Measurements from ENCODE around the gene C10orf90. TPM values are rescaled to one million over a fixed set of nuclear protein-coding genes. Genes with fewer than 3 reads are reported as not detected.

The C10orf90 gene
- total RNA-seq, 1 donor from 2014 or later: not detected

- H3K9me3 Mint-ChIP-seq: no peaks in the 10 kb centered on the region
- H3K27ac Mint-ChIP-seq: no peak overlapping the region
- no peaks in the 10 kb centered on the region for H3K4me1 Mint-ChIP-seq
- CTCF ChIA-PET: no interaction called here
- TF ChIP-seq CTCF (IDR thresholded peaks at IDR 0.05): no peak
- intact Hi-C loops (cut with micrococcal nuclease): no loop called here
- DNase-seq: no peak
- no peaks in the 10 kb centered on the region for H3K36me3 Mint-ChIP-seq (ENCODE audit: low read depth)
- no peaks in the 10 kb centered on the region for H3K27me3 Mint-ChIP-seq
- no peak for ATAC-seq (ENCODE audit: low read depth)
- no peak overlapping the region for H3K4me3 Mint-ChIP-seq
- POLR2A ChIA-PET: no interaction called here
Observed at GRCh38 chr10:126632705-126633104, 37.8 kb downstream of the C10orf90 start.

- Mint-ChIP-seq H3K27ac (no peak overlapping the region), H3K4me3 (no peak overlapping the region), H3K9me3 (no peaks in the 10 kb centered on the region), H3K27me3 (no peaks in the 10 kb centered on the region), H3K4me1 (no peaks in the 10 kb centered on the region), H3K36me3 (ENCODE audit: low read depth) (no peaks in the 10 kb centered on the region)
- intact Hi-C loops (cut with micrococcal nuclease): no loop called here
- DNase-seq (no peak), ATAC-seq (ENCODE audit: low read depth) (no peak)
- no peak for TF ChIP-seq CTCF (IDR thresholded peaks at IDR 0.05)
- ChIA-PET POLR2A (no interaction called here), CTCF (no interaction called here)
Observed at GRCh38 chr10:126629925-126630624, 40.4 kb downstream of the C10orf90 start.

- DNase-seq: no peak
- CTCF ChIA-PET: no interaction called here
- H3K27ac Mint-ChIP-seq: no peak overlapping the region
- no peaks in the 10 kb centered on the region for H3K36me3 Mint-ChIP-seq (ENCODE audit: low read depth)
- no peak overlapping the region for H3K4me3 Mint-ChIP-seq
- no peak for ATAC-seq (ENCODE audit: low read depth)
- H3K9me3 Mint-ChIP-seq: no peaks in the 10 kb centered on the region
- no peaks in the 10 kb centered on the region for H3K27me3 Mint-ChIP-seq
- TF ChIP-seq CTCF (IDR thresholded peaks at IDR 0.05): no peak
- intact Hi-C loops (cut with micrococcal nuclease): no loop called here
- POLR2A ChIA-PET: no interaction called here
- no peaks in the 10 kb centered on the region for H3K4me1 Mint-ChIP-seq
Observed at GRCh38 chr10:126628746-126629145, 41.7 kb downstream of the C10orf90 start.

GRCh38 chr10:126621846-126622245, 48.6 kb downstream of the C10orf90 start:
- H3K27ac Mint-ChIP-seq: no peak overlapping the region
- DNase-seq (no peak), ATAC-seq (ENCODE audit: low read depth) (no peak)
- no peak overlapping the region for H3K4me3 Mint-ChIP-seq
- H3K4me1 Mint-ChIP-seq: no peaks in the 10 kb centered on the region
- TF ChIP-seq CTCF (IDR thresholded peaks at IDR 0.05): no peak
- intact Hi-C loops (cut with micrococcal nuclease): no loop called here
- ChIA-PET CTCF (no interaction called here), POLR2A (no interaction called here)
- no peaks in the 10 kb centered on the region for H3K27me3 Mint-ChIP-seq
- no peaks in the 10 kb centered on the region for H3K36me3 Mint-ChIP-seq (ENCODE audit: low read depth)
- H3K9me3 Mint-ChIP-seq: no peaks in the 10 kb centered on the region

- Mint-ChIP-seq H3K9me3 (no peaks in the 10 kb centered on the region), H3K36me3 (ENCODE audit: low read depth) (no peaks in the 10 kb centered on the region), H3K4me1 (no peaks in the 10 kb centered on the region), H3K4me3 (no peak overlapping the region), H3K27ac (no peak overlapping the region), H3K27me3 (no peaks in the 10 kb centered on the region)
- DNase-seq (no peak), ATAC-seq (ENCODE audit: low read depth) (no peak)
- CTCF ChIA-PET: no interaction called here
- TF ChIP-seq CTCF (IDR thresholded peaks at IDR 0.05): no peak
- POLR2A ChIA-PET: no interaction called here
- intact Hi-C loops (cut with micrococcal nuclease): no loop called here
Observed at GRCh38 chr10:126618466-126618865, 52.0 kb downstream of the C10orf90 start.
